NCI-H1436 treated with DMSO at 0.1 percent for 48 hours (cell line): ENCODE results near the gene FBXO24.
"Not testable (repeated sequence)": the region's sequence is repeated elsewhere in the genome, so short reads cannot be mapped to it uniquely, and the experiment has no call there.

Source experiments
- DNase-seq: peaks from one replicate; lab custom pipeline; 2025; lab: John Stamatoyannopoulos, UW

Gene FBXO24

GRCh38 chr7:100559127-100559526 is 27.0 kb upstream of the FBXO24 start:
- no peak for DNase-seq

- no peak for DNase-seq
Observed at GRCh38 chr7:100561491-100562194, 24.5 kb upstream of the FBXO24 start.

- DNase-seq, result no peak
Observed at GRCh38 chr7:100562195-100563099, 23.7 kb upstream of the FBXO24 start.

GRCh38 chr7:100563100-100563564 is 23.0 kb upstream of the FBXO24 start:
- no peak for DNase-seq

- DNase-seq, result no peak
Observed at GRCh38 chr7:100563809-100564400, 22.2 kb upstream of the FBXO24 start.

- not testable (repeated sequence) for DNase-seq
Observed at GRCh38 chr7:100564405-100564804, 21.7 kb upstream of the FBXO24 start.

- DNase-seq, result no peak
Observed at GRCh38 chr7:100565133-100565571, 21.0 kb upstream of the FBXO24 start.

- DNase-seq, result no peak
Observed at GRCh38 chr7:100566018-100566531, 20.1 kb upstream of the FBXO24 start.

- DNase-seq, result no peak
Observed at GRCh38 chr7:100567031-100567730, 18.9 kb upstream of the FBXO24 start.

- no peak for DNase-seq
Observed at GRCh38 chr7:100567751-100568175, 18.4 kb upstream of the FBXO24 start.

GRCh38 chr7:100568176-100568895 is 17.8 kb upstream of the FBXO24 start:
- DNase-seq, result no peak

GRCh38 chr7:100568896-100569844 is 17.0 kb upstream of the FBXO24 start:
- no peak for DNase-seq

GRCh38 chr7:100570954-100571828 is 14.9 kb upstream of the FBXO24 start:
- no peak for DNase-seq

GRCh38 chr7:100571829-100572116 is 14.4 kb upstream of the FBXO24 start:
- no peak for DNase-seq

GRCh38 chr7:100572281-100572948 is 13.7 kb upstream of the FBXO24 start:
- no peak for DNase-seq

GRCh38 chr7:100572949-100573675 is 13.0 kb upstream of the FBXO24 start:
- DNase-seq, result no peak

- DNase-seq, result no peak
Observed at GRCh38 chr7:100573691-100574361, 12.3 kb upstream of the FBXO24 start, which contains the start of gene SAP25. Gene SAP25 (minus strand): TSS chr7:100573900. CDS start chr7:100573742, 158 bp downstream.
